ENCODE measurements around the gene TEX101. TPM values are rescaled to one million over a fixed set of nuclear protein-coding genes. Genes with fewer than 3 reads are reported as not detected.

TEX101 gene
- total RNA-seq, 1 donor from 2014 or later, result not detected

DNA sequence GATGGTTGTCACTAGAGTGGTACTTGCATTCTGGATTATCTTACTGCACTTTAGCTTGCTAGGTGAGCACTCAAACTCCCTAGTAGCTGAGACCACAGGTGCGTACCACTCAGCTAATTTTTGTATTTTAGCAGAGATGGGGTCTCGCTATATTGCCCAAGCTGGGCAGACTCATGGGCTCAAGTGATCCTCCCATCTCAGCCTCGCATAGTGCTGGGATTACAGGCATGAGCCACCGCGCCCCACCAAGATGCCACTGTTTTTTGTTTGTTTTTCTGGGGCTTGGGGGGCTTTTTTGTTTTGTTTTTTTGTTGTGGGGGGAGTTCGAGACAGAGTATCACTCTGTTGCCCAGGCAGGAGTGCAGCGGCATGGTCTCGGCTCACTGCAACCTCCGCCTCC, 33.0 kb downstream of the TEX101 start:
- Mint-ChIP-seq H3K9me3 (peaks cover 6% of the 10 kb centered on the region), H3K36me3 (no peaks in the 10 kb centered on the region), H3K27me3 (ENCODE audit: low read depth) (peaks cover 16% of the 10 kb centered on the region), H3K4me3 (no peak overlapping the region), H3K27ac (no peak overlapping the region), H3K4me1 (no peaks in the 10 kb centered on the region)
- no peak for DNase-seq (ENCODE audit: low spot score in 2 of 2, unreplicated experiment in 2 of 2)
- TF ChIP-seq, protein P1, sequence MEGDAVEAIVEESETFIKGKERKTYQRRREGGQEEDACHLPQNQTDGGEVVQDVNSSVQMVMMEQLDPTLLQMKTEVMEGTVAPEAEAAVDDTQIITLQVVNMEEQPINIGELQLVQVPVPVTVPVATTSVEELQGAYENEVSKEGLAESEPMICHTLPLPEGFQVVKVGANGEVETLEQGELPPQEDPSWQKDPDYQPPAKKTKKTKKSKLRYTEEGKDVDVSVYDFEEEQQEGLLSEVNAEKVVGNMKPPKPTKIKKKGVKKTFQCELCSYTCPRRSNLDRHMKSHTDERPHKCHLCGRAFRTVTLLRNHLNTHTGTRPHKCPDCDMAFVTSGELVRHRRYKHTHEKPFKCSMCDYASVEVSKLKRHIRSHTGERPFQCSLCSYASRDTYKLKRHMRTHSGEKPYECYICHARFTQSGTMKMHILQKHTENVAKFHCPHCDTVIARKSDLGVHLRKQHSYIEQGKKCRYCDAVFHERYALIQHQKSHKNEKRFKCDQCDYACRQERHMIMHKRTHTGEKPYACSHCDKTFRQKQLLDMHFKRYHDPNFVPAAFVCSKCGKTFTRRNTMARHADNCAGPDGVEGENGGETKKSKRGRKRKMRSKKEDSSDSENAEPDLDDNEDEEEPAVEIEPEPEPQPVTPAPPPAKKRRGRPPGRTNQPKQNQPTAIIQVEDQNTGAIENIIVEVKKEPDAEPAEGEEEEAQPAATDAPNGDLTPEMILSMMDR (IDR thresholded peaks at IDR 0.05; ENCODE audit: unreplicated experiment), result no peak

DNA sequence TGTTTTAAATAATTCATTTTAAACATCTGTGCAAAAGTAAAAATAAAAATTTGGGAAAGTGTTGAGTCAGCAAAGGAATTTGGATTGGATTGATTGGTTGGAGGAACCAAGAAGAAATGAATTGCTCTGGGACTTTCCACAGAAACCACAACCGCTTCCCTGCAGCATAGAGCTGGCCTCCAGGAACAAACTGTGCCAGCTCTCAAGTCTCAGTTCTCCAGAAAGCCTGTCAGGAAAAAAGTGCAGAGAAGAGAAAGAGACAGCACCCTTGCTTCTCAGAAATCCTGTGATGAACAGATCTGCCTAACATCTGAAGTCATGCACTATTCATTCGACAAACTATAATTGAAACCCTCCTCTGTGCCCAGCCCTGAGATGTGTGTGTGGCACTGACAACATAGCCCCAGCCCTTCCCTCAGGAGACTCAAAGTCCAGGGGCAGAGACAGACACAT, 35.9 kb downstream of the TEX101 start:
- Mint-ChIP-seq H3K36me3 (no peaks in the 10 kb centered on the region), H3K27ac (no peak overlapping the region), H3K9me3 (peaks cover 7% of the 10 kb centered on the region), H3K4me3 (no peak overlapping the region), H3K27me3 (ENCODE audit: low read depth) (peaks cover 5% of the 10 kb centered on the region), H3K4me1 (peaks cover 5% of the 10 kb centered on the region)
- no peak for DNase-seq (ENCODE audit: low spot score in 2 of 2, unreplicated experiment in 2 of 2)
- TF ChIP-seq, protein P1 (IDR thresholded peaks at IDR 0.05; ENCODE audit: unreplicated experiment), result no peak

DNA sequence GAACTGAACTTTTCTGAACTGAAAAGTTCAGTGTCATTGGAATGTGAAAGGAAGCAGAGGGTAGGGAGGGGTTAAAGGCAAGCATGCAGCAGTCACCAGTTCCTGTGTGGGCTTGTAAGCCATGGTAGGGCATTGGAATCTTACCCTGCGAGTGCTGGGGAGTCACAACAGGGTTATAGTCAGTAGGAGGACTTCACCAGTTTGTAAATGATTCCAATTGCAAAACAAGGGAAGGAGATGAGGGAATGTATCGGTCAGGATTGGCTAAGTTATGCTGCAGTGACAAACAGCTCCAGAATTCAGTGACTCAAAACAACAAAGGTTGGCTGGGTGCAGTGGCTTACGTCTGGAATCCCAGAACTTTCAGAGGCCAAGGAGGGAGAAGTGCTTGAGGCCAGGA, 37.9 kb downstream of the TEX101 start:
- DNase-seq (ENCODE audit: low spot score in 2 of 2, unreplicated experiment in 2 of 2), result no peak
- H3K27me3 Mint-ChIP-seq (ENCODE audit: low read depth), result peaks cover 3% of the 10 kb centered on the region
- no peaks in the 10 kb centered on the region for H3K36me3 Mint-ChIP-seq
- TF ChIP-seq, protein P1 (IDR thresholded peaks at IDR 0.05; ENCODE audit: unreplicated experiment), result no peak
- H3K9me3 Mint-ChIP-seq, result peaks cover 7% of the 10 kb centered on the region
- H3K4me3 Mint-ChIP-seq, result no peak overlapping the region
- no peak overlapping the region for H3K27ac Mint-ChIP-seq
- H3K4me1 Mint-ChIP-seq, result peaks cover 9% of the 10 kb centered on the region

DNA sequence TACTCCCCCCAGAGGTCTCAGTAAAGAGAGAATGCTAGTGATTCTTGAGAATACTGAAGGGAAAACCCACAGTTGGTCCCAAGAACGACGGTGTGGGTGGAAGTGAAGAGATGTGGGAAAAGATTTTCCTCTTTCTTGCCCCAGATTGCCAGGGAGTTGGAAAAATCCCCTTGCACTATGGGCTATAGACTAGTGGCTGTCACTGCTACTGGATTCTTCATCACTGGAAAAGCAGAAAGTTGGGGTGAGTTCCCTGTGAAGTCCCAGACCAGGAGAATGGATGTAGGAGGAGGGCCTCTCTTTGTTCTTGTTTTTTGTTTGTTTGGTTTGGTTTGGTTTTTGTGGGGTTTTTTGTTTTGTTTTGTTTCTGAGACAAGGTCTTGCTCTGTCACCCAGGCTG, 39.3 kb downstream of the TEX101 start:
- no peak for DNase-seq (ENCODE audit: low spot score in 2 of 2, unreplicated experiment in 2 of 2)
- H3K4me1 Mint-ChIP-seq, result peaks cover 9% of the 10 kb centered on the region
- peaks cover 5% of the 10 kb centered on the region for H3K27me3 Mint-ChIP-seq (ENCODE audit: low read depth)
- TF ChIP-seq, protein P1 (IDR thresholded peaks at IDR 0.05; ENCODE audit: unreplicated experiment), result no peak
- H3K9me3 Mint-ChIP-seq, result peaks cover 7% of the 10 kb centered on the region
- no peak overlapping the region for H3K27ac Mint-ChIP-seq
- H3K36me3 Mint-ChIP-seq, result no peaks in the 10 kb centered on the region
- H3K4me3 Mint-ChIP-seq, result no peak overlapping the region

DNA sequence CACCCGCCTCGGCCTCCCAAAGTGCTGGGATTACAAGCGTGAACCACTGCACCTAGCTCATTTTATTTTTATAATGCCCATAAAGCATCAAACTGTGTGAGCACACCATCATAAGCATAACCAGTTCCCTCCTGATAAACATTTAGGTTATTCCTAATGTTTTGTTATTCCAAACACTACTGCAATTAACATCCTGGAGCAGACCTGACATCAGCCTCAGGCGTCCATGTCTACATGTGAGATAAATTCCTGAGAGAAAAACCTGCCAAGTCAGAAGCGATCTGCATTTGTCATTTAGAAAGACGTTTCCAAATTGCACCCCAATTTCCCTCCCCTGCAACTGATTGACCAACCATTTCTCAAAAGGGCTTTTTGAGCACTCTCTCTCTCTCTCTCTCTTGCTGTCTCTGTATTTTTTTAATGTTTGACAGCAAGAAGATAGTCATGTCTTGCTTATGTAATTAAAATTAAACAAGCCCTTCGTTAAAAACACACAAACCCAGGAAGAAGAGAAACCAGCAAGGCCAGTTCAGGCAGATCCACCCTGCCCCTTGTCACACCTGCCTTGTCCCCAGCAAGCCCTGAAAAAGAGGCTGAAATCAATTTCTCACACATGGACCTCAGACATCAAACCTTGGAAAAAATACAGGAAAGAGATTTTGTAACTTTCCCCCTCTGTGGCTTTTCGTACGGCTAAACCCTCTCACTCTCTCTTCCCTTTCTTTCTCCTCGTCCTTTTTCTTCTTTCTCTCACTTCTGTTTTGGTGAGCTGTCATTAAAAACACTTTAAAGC, 40.8 kb downstream of the TEX101 start:
- peaks cover 9% of the 10 kb centered on the region for H3K4me1 Mint-ChIP-seq
- H3K27me3 Mint-ChIP-seq (ENCODE audit: low read depth), result peaks cover 7% of the 10 kb centered on the region
- TF ChIP-seq, protein P1 (IDR thresholded peaks at IDR 0.05; ENCODE audit: unreplicated experiment), result no peak
- no peak for DNase-seq (ENCODE audit: low spot score in 2 of 2, unreplicated experiment in 2 of 2)
- peaks cover 7% of the 10 kb centered on the region for H3K9me3 Mint-ChIP-seq
- H3K27ac Mint-ChIP-seq, result peak overlapping the region; percentile 80
- no peaks in the 10 kb centered on the region for H3K36me3 Mint-ChIP-seq
- no peak overlapping the region for H3K4me3 Mint-ChIP-seq

Measured in mesothelial cell of epicardium (in vitro differentiated cells).